HG03097 (cell line): ENCODE data around the gene PSG7.
"Not testable (repeated sequence)": the region's sequence is repeated elsewhere in the genome, so short reads cannot be mapped to it uniquely, and the experiment has no call there.

Source experiments
- ATAC-seq: cut with Tn5 transposase; IDR thresholded peaks from one replicate; pipeline ENCODE4 v1.9.1; 2021; ENCODE audit not compliant: unreplicated experiment, low FRiP score

Gene PSG7

GRCh38 chr19:42874136-42874535, 62.9 kb downstream of the PSG7 start:
- ATAC-seq = not testable (repeated sequence)
